Suprapubic skin (tissue), 3 donors: Measurements from ENCODE around the gene NMU.

ENCODE experiments used
- POLR2A ChIP-seq, 2 donors: fragments of 450-650 bp; IDR thresholded peaks; one replicate each; pipeline ENCODE4 v1.6.1; 2017; ENCODE audit warnings: antibody characterized with exemption in 2 of 2, mild to moderate bottlenecking in 2 of 2, moderate library complexity in 2 of 2
- TF ChIP-seq, protein P1 (sequence below), 2 donors: fragments of 200-600 bp in 1 of 2; fragments of 450-650 bp in 1 of 2; sonication (generic) in 1 of 2; IDR thresholded peaks; one replicate each; pipeline ENCODE4 v1.5.1; 2016 to 2019; ENCODE audit warnings: antibody characterized with exemption in 2 of 2, mild to moderate bottlenecking in 1 of 2, moderate library complexity in 1 of 2

DNA sequence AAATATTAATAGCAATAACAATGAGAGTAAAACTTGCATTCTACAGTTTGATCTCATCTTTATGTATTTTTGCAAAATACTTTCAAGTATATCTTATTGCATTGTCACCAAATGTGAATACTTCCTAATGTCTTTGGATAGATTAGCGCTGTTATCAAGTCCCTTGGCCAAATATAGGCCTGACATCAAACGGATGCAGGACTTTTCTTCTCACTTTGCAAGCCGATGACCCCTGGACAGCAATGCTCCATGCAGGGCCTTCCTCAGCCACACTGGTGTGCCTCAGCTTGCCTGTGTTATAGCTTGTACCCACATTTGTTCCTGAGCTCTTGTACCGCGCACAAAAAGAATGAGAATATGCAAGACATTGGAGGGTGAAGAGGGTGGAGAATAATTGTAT lies 18.0 kb upstream of the NMU start:
- TF ChIP-seq, protein P1, sequence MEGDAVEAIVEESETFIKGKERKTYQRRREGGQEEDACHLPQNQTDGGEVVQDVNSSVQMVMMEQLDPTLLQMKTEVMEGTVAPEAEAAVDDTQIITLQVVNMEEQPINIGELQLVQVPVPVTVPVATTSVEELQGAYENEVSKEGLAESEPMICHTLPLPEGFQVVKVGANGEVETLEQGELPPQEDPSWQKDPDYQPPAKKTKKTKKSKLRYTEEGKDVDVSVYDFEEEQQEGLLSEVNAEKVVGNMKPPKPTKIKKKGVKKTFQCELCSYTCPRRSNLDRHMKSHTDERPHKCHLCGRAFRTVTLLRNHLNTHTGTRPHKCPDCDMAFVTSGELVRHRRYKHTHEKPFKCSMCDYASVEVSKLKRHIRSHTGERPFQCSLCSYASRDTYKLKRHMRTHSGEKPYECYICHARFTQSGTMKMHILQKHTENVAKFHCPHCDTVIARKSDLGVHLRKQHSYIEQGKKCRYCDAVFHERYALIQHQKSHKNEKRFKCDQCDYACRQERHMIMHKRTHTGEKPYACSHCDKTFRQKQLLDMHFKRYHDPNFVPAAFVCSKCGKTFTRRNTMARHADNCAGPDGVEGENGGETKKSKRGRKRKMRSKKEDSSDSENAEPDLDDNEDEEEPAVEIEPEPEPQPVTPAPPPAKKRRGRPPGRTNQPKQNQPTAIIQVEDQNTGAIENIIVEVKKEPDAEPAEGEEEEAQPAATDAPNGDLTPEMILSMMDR (IDR thresholded peaks at IDR 0.05) = no peak
- TF ChIP-seq POLR2A (IDR thresholded peaks at IDR 0.05) = no peak
